T47D (cell line): Measurements from ENCODE around the gene C20orf96.
A peak's percentile ranks its signal among the peaks of the same experiment; 100 is the strongest.

Source experiments
- DNase-seq, 2 experiments: peaks; one replicate each; pipeline versions ENCODE4 v3.0.0 to v3.0.0-alpha.2; 2011 to 2012; ENCODE audit warnings: low read depth in 1 of 2, low spot score in 1 of 2
- JUND ChIP-seq: IDR thresholded peaks from 2 replicates; pipeline ENCODE4 v1.6.1; 2012; ENCODE audit warnings: low read depth
- in situ Hi-C: cut with HindIII; loops from 2 replicates; pipeline ENCODE4 v1.10.0; 2016; ENCODE audit warnings: low sequenced_read_pairs, low pct_unique_long_range_greater_than_20kb

Gene C20orf96

GRCh38 chr20:309306-309840 lies 18.8 kb upstream of the C20orf96 start:
- DNase-seq = no peak
- in situ Hi-C loops = no loop called here
- TF ChIP-seq JUND = no peak

GRCh38 chr20:308427-309038 lies 18.0 kb upstream of the C20orf96 start:
- TF ChIP-seq JUND = no peak
- DNase-seq = no peak
- in situ Hi-C loops = no loop called here

- in situ Hi-C loops = no loop called here
- no peak for TF ChIP-seq JUND
- DNase-seq = no peak
Measured at GRCh38 chr20:305745-306144, 15.2 kb upstream of the C20orf96 start.

- no peak for DNase-seq
- no peak for TF ChIP-seq JUND
- in situ Hi-C loops = no loop called here
Measured at GRCh38 chr20:301886-302848, 11.6 kb upstream of the C20orf96 start.

- TF ChIP-seq JUND = no peak
- DNase-seq = no peak
- in situ Hi-C loops = no loop called here
Measured at GRCh38 chr20:300345-300990, 9.9 kb upstream of the C20orf96 start.

GRCh38 chr20:298776-299391 lies 8.3 kb upstream of the C20orf96 start:
- no peak for DNase-seq
- no peak for TF ChIP-seq JUND
- in situ Hi-C loops = no loop called here

- no peak for TF ChIP-seq JUND
- in situ Hi-C loops = no loop called here
- DNase-seq = peak; percentile 58 to 78
Measured at GRCh38 chr20:297925-298775, 7.6 kb upstream of the C20orf96 start.

- peak; percentile 82 to 96 for DNase-seq
- no peak; the same call in 1 of the 2 replicates for TF ChIP-seq JUND
- in situ Hi-C loops = no loop called here
Measured at GRCh38 chr20:297098-297924, 6.8 kb upstream of the C20orf96 start, which contains the start of gene ZCCHC3. ZCCHC3 (plus strand) TSS chr20:297570; CDS start chr20:297587, 17 bp downstream.

- in situ Hi-C loops = no loop called here
Measured at GRCh38 chr20:295804-296203, 5.3 kb upstream of the C20orf96 start.

GRCh38 chr20:294602-295001 lies 4.1 kb upstream of the C20orf96 start:
- DNase-seq = no peak
- TF ChIP-seq JUND = no peak
- in situ Hi-C loops = no loop called here

More at GRCh38 chr20:295804-296203, 5.3 kb upstream of the C20orf96 start:
- TF ChIP-seq JUND = no peak
- DNase-seq = no peak

GRCh38 chr20:289693-290083 lies 862 bp downstream of the C20orf96 start:
- peak; percentile 26 to 30 for DNase-seq
- TF ChIP-seq JUND = no peak
- in situ Hi-C loops = no loop called here
